ENCODE results near the gene PPCDC.

The PPCDC gene

DNA sequence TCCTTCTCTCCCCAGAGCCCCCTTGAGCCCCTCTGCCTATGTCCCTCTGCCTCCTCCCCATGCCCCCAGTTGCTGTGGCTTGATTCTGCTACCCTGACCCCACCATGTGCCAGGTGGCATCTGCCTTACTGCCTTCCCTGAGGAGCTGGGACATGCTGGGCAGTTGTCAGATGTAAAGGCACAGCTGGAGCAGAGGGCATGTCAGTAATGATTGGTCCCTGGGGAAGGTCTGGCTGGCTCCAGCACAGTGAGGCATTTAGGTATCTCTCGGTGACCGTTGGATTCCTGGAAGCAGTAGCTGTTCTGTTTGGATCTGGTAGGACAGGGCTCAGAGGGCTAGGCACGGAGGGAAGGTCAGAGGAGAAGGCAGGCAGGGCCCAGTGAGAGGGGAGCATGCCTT lies 3.5 kb upstream of the PPCDC start:
- no peak for DNase-seq

DNA sequence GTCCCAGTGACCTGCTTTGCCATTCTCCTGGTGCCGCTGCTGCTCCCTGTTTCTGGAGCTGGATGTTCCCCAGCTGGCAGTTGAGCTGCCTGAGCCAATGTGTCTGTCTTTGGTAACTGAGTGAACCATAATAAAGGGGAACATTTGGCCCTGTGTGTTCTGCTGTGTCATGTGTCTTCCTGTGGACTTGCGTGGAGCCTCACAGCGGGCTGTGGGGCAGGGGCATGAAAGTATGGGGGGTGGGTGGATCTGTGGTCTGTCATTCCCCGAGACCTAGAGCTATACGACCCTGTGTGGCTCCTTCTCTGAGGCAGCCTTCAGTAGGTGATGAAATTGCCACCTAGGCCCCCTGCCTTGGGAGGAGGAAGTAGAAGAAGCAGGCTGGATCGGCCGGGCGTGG lies 2.0 kb upstream of the PPCDC start:
- no peak for DNase-seq

GRCh38 chr15:75022783-75023180 lies 608 bp upstream of the PPCDC start:
- no peak for DNase-seq

DNA sequence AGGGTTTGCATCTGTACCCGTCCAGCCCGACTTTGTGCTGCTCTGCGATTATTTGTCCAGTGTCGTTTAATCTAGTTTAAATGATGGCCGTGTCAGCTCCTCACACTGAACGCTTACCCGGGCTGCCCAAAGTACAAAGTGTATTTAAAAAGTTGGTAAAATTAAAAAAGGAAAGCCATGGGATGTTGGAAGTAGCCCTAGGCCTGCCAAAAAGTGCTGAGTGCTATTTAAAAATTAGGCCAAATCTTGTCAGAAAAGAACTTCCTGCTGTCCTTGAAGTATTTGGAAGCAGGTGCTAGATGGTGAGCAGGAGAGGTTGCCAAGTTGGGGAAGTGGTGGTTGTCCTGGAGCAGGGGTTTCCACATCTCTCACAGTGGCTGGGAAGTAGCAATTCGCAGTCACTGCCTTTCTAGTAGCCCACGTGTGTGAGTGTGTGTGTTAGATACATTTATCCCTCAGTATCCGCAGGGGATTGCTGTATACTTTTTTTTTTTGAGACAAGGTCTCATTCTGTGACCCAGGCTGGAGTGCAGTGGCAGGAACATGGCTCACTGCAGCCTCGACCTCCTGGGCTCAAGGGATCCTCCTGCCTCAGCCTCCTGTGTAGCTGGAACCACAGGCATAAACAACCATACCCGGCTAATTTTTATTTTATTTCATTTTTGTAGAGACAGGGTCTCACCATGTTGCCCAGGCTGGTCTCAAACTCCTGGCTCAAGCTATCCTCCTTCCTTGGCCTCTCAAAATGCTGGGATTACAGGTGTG lies 664 bp downstream of the PPCDC start:
- DNase-seq = peak; percentile 18

DNA sequence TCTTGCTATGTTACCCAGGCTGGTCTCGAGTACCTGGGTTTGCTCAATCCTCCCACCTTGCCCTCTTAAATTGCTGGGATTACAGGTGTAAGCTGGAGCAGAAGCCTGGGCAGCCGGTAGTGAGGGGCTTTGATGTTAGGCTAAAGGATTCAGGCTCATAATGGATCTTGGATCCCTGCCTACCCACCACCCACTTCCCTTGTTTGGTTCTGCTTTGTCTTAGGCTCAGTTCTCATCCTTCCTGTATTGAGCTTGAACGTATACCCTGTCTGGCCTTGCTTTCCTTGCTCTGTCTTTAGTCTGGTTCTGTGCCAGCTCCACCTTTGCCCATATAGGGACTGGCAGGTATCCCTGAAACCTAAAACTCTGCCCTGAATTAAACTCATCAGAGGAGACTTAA lies 1.7 kb downstream of the PPCDC start:
- DNase-seq = no peak

- no peak for DNase-seq
Observed at GRCh38 chr15:75025548-75026260, 2.3 kb downstream of the PPCDC start.

- DNase-seq = no peak
Observed at GRCh38 chr15:75027551-75027950, 4.2 kb downstream of the PPCDC start.

GRCh38 chr15:75028991-75029377 lies 5.6 kb downstream of the PPCDC start:
- DNase-seq = no peak

DNA sequence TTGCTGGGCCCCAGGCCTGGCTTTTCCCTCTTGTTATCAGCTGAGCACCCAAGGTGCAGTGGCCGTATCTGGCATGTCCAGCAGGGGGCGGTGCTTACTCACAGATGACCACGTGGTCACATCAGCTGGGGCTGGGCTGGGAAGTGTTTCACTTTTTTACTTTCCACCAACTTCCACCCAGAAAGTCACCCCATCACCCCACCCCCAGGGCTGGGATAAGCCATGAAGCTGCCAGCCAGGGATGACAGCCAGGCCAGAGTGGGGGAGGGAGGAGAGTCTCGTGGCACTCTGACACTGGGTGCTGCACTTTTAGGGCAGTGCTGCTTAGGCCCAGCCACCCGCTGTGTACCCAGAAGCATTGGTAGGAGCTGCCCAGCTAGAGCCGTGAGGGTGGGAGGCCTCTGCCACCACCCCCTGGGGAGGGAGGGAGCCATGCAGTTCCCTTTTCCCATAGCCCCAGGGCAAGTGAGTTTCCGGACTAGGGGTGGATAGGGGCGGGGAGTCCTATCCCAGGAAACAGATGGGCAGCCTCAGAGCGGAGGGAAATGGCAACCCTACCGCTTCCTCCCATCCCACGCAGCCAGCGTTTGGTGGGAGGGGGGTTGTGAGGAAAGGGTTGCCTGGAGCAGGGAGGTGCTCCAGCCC lies 6.1 kb downstream of the PPCDC start:
- peak; percentile 52 for DNase-seq

DNA sequence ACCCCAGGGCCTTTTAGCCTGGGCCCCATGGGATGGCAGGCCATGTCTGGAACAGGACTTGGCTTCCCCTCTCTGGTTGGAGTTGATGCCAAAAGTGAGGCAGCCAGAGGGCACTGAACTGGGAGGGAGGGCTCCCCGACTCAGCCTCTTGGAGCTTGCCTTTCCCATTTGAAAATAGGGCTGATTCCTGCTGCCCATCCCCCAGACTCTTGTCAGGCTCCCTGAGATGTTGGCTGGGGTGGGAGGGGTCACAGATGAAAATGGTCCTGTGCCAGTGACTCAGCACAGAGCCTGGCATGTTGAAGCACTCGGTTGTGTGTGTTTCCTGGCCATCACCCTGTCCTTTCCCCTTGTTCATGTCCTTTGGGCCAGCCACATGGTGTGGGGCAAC lies 6.6 kb downstream of the PPCDC start:
- DNase-seq = no peak

GRCh38 chr15:75030424-75030823 lies 7.0 kb downstream of the PPCDC start:
- DNase-seq = no peak

GRCh38 chr15:75031848-75032247 lies 8.5 kb downstream of the PPCDC start:
- DNase-seq = no peak

- DNase-seq = no peak
Observed at GRCh38 chr15:75032395-75032794, 9.0 kb downstream of the PPCDC start.

GRCh38 chr15:75033809-75034208 lies 10.4 kb downstream of the PPCDC start:
- no peak for DNase-seq

DNA sequence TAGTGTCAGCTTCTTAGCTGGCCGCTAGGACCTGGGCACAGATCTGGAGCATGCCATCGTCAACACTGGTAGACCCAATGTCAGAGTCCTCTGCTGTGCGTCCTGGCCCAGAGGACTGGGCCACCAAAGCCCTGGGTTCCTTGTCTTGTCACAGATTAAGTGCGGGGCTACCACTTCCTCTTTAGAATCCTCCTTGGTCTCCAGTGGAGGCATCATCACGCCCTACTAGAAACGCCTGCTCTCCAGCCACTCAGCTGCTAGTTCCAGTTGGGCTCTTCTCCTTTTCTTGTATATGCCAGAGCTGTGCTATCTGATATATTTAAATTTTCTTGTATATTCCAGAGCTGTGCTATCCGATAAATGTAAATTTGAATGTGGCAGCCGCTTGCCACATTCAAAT lies 11.2 kb downstream of the PPCDC start:
- DNase-seq = no peak

DNA sequence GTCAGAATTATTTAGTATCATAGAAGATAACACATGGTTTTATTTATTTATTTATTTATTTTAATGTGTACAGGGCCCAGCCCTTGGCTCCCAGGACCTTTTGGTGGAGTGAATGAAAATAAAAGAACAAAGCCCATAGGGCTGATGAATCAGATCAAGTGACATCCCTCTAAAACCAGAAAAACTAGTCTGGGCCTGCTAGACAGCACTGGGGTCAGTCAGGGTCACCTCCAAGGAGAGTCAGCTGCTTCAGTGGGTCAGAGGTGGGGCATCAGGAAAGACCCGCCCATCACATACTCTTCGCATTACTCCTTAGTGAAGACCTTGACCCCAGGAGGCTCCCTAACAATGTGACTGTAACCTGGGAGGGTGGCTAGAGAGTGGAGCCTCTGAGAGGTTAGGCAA lies 12.8 kb downstream of the PPCDC start:
- DNase-seq = no peak

GRCh38 chr15:75037685-75038084 lies 14.3 kb downstream of the PPCDC start:
- DNase-seq = no peak

- DNase-seq = no peak
Observed at GRCh38 chr15:75038231-75038630, 14.8 kb downstream of the PPCDC start.

DNA sequence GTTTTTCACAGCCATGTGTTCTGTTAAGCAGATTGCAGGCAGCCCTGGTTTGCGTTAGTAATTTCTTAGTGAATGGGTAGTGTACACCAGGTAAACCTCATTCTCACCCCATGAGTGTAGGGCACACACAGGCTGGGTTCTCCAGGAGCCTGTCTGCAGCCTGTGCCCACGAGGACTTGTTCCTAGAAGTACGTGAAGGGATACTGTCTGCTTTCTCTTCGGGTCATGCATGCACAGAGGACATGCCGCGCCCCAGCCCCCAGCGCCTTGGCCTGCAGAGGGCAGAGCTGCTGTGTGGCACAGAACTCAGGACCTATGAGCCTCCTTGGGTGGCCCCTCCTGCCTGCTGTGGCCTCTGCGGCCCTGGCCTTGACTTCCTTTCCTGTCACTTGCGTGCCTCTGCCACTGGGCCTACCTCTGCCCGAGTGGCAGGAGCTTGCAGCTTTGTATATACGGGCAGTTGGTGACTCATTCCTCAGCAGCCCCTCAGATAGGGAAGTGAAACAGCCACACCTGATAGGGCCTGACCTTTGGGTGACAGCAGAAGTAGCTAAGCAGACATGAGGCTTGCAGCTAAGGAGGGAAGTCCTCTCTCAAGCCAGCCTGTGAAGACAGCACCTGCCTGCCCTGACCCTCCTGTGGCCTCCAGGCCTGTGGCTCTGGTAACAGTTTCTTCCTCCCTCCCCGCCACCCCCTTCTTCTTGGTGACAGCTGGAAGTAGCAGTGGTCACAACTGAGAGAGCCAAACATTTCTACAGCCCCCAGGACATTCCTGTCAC lies 19.5 kb downstream of the PPCDC start:
- no peak for DNase-seq

GRCh38 chr15:75043509-75044257 lies 20.3 kb downstream of the PPCDC start:
- DNase-seq = no peak

GRCh38 chr15:75044258-75044878 lies 21.0 kb downstream of the PPCDC start:
- no peak for DNase-seq

Data from NCI-H774 (cell line).